HG02759 (cell line): ENCODE data around the gene PRMT7.
"Not testable (repeated sequence)": the region's sequence is repeated elsewhere in the genome, so short reads cannot be mapped to it uniquely, and the experiment has no call there.

Source experiments
- ATAC-seq: cut with Tn5 transposase; IDR thresholded peaks from one replicate; pipeline ENCODE4 v1.9.1; 2021; ENCODE audit warnings: mild to moderate bottlenecking, moderate library complexity; ENCODE audit not compliant: unreplicated experiment

Gene PRMT7

DNA sequence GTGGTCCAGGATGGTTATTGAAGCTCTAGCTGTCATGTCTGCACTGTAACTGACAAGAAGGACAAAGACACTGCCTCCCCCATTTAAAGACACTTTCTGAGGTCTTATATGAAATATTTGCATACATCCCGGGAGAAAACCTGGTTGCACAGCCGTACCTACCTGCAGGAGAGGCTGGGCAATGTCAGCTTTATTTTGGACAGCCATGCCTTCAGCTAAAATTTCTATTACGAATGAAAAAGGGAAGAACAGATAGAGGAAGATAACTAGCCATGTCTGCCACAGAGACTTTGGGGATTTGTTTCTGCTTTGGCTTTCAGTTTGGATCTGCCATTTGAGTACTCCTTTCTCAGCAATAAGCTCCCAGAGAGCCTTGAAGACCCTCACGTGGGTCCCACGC lies 27.5 kb upstream of the PRMT7 start:
- ATAC-seq = no peak

DNA sequence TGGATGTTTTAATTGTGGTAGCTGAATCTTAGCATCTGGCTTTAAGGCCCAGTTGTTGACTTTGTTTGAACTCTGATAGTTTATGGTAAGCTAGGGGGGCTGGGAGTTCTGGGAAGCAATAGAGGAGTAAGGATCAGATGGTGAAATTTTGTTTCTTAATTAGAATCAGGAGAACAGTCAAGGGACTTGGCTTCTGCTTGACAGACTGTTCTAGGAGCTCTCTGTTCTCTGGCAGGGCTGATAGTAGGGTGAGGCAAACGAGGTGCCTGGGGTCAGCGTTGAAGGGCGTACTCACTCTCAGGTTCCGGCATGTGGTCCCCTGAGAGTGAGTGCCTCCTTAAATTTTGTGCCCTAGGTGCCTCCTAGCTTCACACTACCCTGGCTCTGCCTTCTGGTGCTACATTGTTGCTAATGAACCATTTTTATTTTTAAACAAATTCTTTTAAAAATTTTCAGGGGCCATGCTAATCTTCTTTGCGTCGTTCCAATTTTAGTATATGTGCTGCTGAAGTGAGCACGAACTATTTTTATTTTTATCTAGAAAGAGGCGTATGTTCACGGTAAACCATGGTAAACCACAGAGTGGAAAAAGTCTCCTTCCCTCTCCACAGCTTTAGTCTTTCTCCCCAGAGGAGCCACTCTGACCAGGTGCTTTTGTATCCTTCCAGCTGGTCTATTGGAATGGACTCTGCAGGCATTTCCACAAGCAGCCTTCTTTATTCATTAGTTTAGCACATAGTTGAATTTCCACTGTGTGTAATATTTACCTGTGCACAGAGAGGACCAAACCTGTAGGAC lies 26.8 kb upstream of the PRMT7 start:
- ATAC-seq = no peak

DNA sequence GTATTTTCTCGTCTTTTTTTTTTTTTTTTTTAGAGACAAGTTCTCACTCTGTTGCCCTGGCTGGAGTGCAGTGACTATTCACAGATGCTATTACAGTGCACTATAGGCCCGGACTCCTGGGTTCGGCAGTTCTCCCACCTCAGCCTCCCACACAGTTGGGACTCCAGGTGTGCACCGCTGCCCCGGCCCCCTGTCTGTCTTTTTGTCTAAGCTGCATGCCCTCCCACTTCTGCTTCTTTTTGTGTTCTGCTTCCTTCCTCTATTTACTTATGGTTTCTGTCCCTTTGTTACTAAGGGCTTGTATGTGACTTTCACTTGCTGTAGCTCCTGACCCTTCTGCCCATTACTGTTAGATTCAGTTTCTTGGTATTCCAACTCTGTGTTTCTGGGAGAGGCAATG lies 26.0 kb upstream of the PRMT7 start:
- ATAC-seq = peak; percentile 54

DNA sequence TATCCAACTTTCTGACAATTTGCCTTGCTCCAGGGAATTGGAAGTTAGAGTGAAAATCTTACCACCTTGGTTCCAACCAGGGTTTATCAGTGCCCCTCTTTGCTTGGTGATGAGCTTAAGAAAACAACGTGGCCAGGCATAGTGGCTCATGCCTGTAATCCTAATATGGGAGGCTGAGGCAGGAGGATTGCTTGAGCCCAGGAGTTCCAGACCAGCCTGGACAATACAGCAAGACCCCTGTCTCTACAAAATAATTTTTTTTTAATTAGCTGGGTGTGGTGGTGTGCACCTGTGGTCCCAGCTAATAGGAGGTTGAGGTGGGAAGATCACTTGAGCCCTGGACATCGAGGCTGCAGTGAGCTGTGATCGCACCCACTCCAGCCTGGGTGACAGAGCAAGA lies 25.1 kb upstream of the PRMT7 start:
- no peak for ATAC-seq

DNA sequence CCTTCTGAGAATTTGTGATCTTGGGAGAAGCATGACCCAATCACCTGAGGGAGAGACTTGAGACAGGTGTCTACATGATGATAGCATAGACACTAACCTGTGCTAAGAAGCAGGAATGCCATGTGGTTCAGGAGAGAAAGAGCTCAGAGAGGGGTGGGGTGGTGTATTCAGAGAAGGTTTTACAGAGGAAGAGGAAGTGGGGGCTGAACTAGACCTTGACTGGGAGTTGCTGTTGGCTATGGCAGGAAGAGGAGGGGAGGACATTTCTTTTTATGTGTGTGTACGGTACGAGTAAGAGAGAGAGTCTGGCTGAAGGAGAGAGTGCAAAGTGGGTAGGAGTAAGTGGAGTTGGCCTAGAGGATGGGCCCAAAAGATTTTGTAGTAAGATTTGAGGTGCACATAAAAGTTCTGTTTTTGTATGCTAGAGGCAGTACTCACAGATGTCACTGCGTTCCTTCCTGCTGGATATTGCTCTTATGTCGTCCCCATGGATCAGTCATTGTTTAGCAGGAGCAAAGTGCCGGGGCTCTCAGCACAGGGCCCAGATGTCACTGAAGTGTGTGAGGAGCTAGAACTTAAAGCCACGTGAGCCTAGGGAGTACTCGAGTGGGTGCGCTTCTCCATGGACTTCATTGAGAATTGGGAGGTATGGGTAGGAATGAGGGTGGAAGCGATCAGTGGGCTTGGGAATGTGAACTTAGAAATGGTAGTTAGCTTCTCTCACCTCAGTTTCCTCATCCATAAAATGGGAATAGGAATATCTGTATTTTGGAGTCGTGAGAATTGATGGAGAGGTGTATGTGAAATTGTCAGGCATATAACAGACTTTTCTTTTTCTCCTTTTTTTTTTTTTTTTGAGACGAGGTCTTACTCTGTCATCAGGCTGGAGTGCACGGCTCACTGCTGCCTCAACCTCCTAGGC lies 24.4 kb upstream of the PRMT7 start:
- no peak for ATAC-seq

DNA sequence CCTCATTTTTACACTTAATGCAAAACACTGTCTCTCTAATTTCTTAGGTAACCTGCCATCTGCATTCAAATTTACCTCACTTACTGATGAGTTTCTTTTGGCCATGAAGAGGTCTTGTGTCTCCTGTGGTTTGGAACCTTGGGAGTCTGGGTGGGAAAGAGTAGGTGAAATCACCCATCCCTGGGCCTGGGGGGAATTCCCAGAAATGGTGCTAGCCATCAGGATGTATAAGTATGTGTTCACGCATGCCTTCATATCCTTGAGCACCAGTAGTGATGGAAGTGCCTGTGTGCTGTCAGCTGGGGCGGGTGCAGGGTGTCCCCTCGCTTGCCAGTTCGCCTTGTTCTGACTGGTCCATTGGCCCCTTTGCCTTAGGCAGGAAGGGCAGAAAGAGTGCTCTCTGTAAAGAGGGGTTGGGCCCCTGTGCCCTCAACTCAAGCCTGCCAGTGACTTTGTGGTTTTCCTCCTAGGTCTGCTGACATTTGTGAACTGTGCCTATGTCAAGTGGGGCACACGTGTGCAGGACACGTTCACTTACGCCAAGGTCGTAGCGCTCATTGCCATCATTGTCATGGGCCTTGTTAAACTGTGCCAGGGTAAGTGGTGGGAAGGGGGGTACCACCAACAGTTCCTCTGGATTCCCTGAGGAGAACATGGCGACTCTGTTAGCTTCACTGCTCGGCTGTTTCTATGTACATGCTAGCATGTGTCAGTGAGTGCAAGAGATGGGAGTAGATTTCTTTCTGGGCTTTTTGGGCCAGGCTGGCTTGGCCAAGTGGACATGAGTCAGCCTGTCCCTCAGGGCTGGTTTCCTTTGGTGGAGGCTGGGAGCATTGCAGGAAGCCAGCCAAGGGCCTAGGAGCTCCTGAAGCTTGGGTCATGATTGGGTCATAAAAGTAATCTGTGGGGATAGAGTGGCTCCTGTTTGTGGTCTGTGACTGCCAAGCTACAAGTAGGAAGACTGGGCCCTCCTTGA lies 23.3 kb upstream of the PRMT7 start:
- no peak for ATAC-seq

DNA sequence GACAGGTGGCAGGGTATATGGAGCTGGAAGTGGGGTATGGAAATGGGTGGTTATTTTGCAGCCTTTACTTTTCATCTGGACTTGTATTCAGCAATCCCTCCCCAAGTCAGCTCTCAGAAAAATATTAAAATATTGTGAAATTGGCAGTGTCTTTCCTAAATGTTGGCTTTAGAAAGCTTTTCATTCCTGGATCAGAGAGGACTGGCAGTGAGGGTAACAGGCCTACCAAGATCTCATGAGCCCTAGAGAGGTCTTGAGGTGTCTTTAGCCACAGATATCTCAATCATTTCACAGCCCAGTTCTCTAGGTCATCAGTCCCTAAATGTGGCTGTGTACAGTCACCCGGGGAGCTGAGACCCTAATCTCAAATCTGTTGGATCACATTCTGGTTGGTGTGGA lies 22.6 kb upstream of the PRMT7 start:
- no peak for ATAC-seq

DNA sequence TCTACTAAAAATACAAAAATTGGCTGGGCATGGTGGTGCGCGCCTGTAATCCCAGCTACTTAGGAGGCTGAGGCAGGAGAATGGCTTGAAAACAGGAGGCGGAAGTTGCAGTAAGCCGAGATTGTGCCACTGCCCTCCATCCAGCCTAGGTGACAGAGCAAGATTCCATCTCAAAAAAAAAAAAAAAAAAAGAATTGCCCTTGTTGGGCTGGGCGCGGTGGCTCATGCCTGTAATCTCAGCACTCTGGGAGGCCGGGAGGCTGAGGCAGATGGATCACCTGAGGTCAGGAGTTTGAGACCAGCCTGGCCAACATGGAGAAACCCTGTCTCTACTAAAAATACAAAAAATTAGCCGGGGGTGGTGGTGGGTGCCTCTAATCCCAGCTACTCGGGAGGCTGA lies 22.0 kb upstream of the PRMT7 start:
- not testable (repeated sequence) for ATAC-seq

DNA sequence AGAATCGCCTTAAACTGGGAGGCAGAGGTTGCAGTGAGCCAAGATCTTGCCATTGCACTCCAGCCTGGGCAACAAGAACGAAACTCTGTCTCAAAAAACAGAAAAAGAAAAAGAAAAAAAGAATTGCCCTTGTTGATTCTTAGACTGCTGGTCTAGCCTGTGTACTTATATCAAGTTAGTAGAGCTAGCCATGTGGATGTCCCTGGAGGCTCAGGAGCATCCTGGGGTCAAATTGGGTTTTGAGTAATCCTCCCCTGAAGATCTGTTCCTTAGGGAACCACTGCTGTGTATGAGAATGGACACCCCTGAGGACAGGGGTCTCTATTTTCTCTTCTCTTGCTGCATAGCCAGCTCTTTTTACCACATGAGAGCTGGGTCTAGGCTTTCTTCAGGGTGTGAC lies 21.6 kb upstream of the PRMT7 start:
- peak; percentile 3 for ATAC-seq

DNA sequence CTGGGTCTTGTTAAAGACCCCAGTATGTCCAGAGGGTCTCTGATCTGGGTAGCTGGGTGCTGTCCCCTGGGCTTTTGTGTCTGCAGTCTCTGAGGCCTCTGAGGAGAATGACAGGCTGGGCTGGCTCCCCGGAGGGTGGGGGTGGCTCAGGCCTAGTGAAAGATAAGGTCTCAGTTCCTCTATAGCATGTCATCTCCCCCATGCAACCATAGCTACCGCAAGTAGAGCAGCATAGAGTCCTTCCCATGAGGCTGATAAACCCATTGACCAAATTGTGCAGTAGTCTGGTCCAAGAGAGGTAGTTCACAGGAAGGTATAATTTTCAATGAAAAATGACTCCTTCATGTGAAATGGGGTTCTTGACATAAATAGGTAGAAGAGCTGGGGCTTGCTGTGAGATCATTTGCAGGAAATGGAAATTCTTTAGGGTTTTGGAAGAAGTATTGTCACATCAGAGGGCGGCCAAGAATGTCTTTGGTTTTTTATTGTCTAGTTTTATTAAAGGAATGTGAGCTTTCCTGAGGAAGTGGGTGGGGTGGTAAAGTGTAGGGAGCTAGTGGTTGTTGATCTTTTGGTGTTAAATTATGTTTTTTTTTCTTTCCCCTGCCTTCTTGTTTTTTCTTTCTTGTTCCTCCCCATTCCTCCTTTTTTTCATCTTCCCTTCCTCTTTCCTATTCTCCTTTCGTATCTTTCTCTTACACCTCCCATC lies 21.0 kb upstream of the PRMT7 start:
- peak; percentile 81 for ATAC-seq

DNA sequence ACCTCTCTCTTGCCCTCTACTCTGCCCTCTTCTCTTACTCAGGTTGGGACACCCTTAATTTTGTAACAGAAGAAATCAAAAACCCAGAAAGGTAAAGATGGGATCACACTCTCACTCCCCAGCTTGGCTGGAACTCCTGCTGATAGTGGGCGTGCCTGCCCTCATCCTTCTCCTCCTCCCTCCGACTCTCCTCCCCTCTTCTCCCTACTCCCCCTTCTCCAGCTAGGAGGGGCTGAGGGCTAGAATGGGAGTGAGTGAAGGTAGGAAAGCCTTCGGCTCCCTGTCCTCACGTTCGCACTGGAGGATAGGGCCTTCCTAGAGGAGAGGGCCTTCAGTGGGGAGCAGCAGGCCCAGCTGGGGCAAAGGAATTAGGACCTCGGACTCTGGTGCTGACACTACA lies 20.4 kb upstream of the PRMT7 start:
- ATAC-seq = no peak

DNA sequence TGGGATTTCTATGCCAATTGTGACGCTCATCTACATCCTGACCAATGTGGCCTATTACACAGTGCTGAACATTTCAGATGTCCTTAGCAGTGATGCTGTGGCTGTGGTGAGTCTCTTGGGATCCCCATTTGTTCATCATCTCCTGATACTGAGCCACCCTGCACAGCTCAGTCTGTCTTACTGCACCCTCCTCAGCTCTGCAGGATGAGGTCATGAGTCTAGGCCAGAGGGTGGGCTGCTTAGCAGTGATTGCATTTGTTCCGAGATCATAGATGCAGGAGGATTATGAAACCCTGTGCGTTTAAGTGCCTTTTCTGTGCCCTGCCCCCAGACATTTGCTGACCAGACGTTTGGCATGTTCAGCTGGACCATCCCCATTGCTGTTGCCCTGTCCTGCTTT lies 19.6 kb upstream of the PRMT7 start:
- ATAC-seq = no peak

DNA sequence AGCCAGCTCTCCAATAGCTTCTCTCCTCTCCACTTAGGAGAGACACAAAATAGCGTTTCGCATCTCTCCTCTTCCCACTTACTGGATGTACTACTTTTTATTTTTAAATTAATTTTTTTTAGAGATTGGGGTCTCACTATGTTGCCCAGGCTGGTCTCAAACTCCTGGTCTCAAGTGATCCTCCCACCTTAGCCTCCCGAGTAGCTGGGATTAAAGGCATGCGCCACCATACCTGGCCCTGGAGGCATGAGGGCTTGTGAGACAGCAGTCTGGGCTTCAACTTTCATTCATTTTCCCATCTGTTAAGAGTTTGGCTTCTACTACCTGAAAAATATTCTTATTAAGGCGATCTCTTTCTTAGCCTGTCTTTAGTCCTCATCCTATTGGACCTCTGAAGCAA lies 18.4 kb upstream of the PRMT7 start:
- ATAC-seq = no peak

DNA sequence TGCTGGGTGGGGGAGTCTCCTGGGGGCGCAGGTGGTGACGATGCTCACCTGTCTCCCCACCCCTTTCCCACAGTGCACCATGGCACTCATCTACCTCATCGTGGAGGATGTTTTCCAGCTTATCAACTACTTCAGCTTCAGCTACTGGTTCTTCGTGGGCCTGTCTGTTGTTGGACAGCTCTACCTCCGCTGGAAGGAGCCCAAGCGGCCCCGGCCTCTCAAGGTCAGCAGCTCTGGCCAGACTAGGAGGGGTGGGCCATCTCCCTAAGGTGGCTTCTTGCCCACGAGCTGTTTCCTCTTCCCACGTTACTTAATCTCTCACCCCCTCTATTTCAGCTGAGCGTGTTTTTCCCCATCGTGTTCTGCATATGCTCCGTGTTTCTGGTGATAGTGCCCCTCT lies 14.5 kb upstream of the PRMT7 start:
- ATAC-seq = no peak

DNA sequence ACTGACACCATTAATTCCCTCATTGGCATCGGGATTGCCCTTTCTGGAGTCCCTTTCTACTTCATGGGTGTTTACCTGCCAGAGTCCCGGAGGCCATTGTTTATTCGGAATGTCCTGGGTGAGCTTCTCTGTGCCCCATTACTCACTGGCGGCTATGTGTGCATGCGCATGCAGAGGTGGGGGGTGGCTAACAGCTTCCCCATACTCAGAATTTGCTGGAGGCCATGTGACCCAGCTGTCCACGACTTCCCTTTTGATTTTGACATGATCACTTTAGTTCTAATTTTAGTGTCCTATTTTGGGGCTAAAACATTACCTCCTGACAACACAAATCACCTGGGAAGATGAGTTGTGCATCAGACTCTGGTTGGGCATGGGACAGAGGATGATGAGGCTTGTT lies 14.1 kb upstream of the PRMT7 start:
- no peak for ATAC-seq

DNA sequence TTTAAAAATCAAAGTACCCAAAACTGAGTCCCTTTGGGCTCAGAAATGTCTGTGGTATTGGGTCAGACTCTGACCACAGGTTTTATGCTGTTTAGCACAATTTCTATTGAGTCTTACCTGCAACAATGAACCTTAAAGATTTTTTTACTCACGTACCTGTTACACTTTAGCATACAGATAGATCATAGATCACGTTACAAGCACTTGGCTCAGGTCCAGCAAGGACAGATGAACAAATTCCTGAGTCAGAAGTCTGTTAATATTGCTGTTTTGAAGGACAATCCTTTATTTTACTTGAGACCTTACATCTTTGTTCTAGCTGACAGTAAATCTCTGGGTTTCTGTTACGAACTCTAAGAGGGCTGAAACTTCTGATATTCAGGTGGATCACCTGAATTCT lies 12.9 kb upstream of the PRMT7 start:
- ATAC-seq = no peak

DNA sequence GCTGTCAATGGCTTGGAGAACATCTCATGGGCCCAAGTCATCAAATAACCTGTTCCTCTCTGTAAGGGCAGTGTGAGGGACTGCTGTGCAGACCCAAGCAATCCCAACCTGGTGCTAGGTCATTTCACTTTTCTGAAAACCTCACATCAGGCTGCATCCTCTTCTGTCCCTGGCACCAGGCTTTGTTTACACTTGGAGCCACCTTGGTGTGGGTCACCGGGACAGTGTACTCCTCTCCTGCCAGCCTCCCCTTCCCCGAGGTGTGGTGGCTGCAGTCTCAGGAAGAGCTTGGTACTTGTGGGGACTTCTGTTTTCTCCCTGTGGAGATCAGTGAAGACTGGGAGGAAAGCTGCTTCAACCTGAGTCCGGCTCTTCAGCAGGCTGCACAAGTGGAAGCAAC lies 12.5 kb upstream of the PRMT7 start:
- ATAC-seq = no peak

DNA sequence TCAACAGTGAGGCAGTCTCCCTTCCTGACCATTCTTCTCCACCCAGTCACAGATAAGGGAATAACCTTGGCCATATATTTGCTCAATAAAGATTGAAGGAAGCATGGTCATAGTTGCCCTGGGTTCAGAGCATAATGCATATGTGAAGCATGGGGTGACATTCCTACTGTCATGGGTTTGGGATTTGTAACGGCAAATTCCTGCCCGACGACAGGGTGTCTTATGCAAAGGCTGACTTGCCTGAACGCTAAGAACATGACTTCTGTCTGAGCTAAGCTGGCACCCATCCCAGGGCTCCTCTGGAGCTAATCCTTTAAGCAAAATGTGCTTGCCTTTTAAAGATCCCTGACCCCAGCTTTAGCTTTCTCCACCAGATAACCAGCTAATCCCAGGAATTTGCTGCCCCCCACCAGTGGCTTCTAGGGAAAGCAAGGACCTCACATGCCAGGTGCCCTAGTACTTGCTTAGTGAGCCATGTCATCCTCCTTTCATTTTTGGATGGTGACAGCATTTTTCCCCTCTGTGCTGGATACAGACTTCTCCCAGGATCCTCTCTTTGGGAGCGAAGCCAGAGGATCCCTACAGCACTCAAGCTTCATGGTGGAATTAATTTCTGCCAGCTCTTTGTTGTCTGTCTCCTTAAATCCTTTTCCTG lies 11.8 kb upstream of the PRMT7 start:
- no peak for ATAC-seq

DNA sequence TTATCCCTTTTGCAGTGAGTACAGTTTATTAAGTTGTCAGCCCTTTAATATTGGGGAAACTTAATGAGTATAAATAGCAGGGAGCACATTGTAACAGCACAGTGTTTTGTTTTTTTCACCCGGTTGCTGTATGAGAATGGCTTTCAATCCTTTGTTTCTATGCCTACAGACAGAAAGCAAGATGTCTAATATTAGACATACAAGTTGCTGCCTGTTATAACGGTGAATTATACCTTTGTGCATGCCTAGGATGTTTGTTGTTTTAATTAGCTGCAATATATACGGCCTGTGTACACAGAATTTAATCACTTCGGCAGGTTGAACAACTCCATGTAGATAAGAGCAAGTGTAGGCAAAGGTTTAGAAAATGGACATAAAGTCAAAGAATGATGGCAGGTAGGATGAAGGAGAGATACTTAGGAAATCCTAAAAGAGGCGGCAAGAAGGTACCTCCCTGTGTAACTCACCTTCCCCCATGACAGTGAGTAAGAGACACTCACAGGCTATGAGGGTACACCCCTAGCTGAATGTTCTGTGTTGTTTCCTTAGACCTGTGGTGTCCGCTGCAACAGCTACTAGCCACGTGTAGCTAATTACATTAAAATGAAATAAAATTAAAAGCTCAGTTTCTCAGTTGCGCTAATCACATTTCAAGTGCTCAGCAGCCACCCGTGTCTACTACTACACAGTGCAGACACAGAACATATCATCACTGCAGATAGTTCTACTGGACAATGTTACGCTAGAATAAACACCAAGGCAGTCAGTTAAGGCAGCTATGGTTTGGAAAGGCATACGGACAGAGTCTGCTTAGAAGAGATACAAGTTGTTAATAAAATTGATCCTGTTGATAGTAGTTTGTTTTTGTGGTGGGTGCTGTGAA lies 11.0 kb upstream of the PRMT7 start:
- no peak for ATAC-seq
